SK-N-SH (cell line): ENCODE data around the gene TRA2A. TPM values are rescaled to one million over a fixed set of nuclear protein-coding genes. Genes with fewer than 3 reads are reported as not detected.

Experiments
- CTCF ChIA-PET: fragments of 300-600, 350-600 bp; formaldehyde crosslinking; extraction: SDS; loops from one replicate; lab custom pipeline; 2021; lab: Yijun Ruan, JAX
- POLR2A ChIA-PET: fragments of 350-600 bp; sonication (Branson Sonifier 250); formaldehyde crosslinking; extraction: SDS; loops from one replicate; lab custom pipeline; 2020; ENCODE audit warnings: antibody characterized with exemption, inconsistent platforms; lab: Yijun Ruan, JAX
- DNase-seq: peaks from one replicate; pipeline ENCODE4 v3.0.0; 2012
- H2AFZ ChIP-seq: fragments of 200-600 bp; sonication (generic); 2 replicates; pipeline ENCODE4 v1.8.1; 2016; ENCODE audit warnings: antibody characterized with exemption, mild to moderate bottlenecking, low read depth
- H3F3A ChIP-seq: fragments of 200-600 bp; sonication (generic); replicated peaks from 2 replicates; pipeline ENCODE3; 2016; ENCODE audit warnings: antibody characterized with exemption, mild to moderate bottlenecking; ENCODE audit not compliant: insufficient read depth
- H3K27ac ChIP-seq, 2 experiments: fragments of 200-500 bp in 1 of 2; fragments of 200-600 bp in 1 of 2; sonication (Bioruptor generic) in 1 of 2; sonication (generic), shearing (Covaris generic) in 1 of 2; 2 replicates each; pipeline versions ENCODE4 v1.5.1 to v1.6.1; 2014 to 2016; ENCODE audit warnings: low read depth in 2 of 2, inconsistent platforms in 1 of 2, low read length in 1 of 2, mild to moderate bottlenecking in 1 of 2, mixed read lengths in 1 of 2
- H3K27me3 ChIP-seq: fragments of 200-600 bp; sonication (generic), shearing (Covaris generic); 2 replicates; pipeline ENCODE4 v1.6.1; 2016; ENCODE audit warnings: mixed run types; ENCODE audit not compliant: insufficient read depth
- H3K36me3 ChIP-seq, 2 experiments: fragments of 200-500 bp in 1 of 2; fragments of 200-600 bp in 1 of 2; sonication (Bioruptor generic) in 1 of 2; sonication (generic) in 1 of 2; replicated peaks in 1 of 2; 2 replicates each; pipeline versions ENCODE3 to v1.5.1; 2014 to 2016; ENCODE audit warnings: low read length in 1 of 2, mild to moderate bottlenecking in 1 of 2; ENCODE audit not compliant: insufficient read depth in 2 of 2, control insufficient read depth in 1 of 2
- H3K4me1 ChIP-seq, 2 experiments: fragments of 200-500 bp in 1 of 2; fragments of 200-600 bp in 1 of 2; sonication (Bioruptor generic) in 1 of 2; sonication (generic), shearing (Covaris generic) in 1 of 2; 2 replicates each; pipeline versions ENCODE4 v1.5.1 to v1.6.1; 2014 to 2016; ENCODE audit warnings: low read depth in 1 of 2, low read length in 1 of 2, mixed run types in 1 of 2; ENCODE audit not compliant: insufficient read depth in 2 of 2, control insufficient read depth in 1 of 2
- H3K4me2 ChIP-seq: fragments of 200-600 bp; sonication (generic), shearing (Covaris generic); 2 replicates; pipeline ENCODE4 v1.6.1; 2017; ENCODE audit warnings: mixed run types
- H3K4me3 ChIP-seq, 2 experiments: fragments of 200-500 bp in 1 of 2; fragments of 200-600 bp in 1 of 2; sonication (Bioruptor generic) in 1 of 2; sonication (generic), shearing (Covaris generic) in 1 of 2; 2 replicates each; pipeline versions ENCODE4 v1.5.1 to v1.8.1; 2014 to 2016; ENCODE audit warnings: low read depth in 2 of 2, inconsistent platforms in 1 of 2, low read length in 1 of 2, mild to moderate bottlenecking in 1 of 2, mixed read lengths in 1 of 2, moderate library complexity in 1 of 2
- H3K79me2 ChIP-seq: fragments of 200-600 bp; sonication (generic); 2 replicates; pipeline ENCODE4 v1.8.1; 2017; ENCODE audit warnings: mild to moderate bottlenecking; ENCODE audit not compliant: insufficient read depth
- H3K9ac ChIP-seq: fragments of 200-600 bp; sonication (generic); 2 replicates; pipeline ENCODE4 v1.6.1; 2017; ENCODE audit warnings: mixed run types
- H3K9me2 ChIP-seq: fragments of 200-600 bp; sonication (generic); 2 replicates; pipeline ENCODE4 v1.6.1; 2017; ENCODE audit warnings: mixed run types
- H3K9me3 ChIP-seq: fragments of 200-600 bp; sonication (generic); 2 replicates; pipeline ENCODE4 v1.6.1; 2017; ENCODE audit warnings: mixed run types, mild to moderate bottlenecking, moderate library complexity
- H4K20me1 ChIP-seq: fragments of 200-600 bp; sonication (generic); 2 replicates; pipeline ENCODE4 v1.6.1; 2017; ENCODE audit warnings: mild to moderate bottlenecking, mixed run types; ENCODE audit not compliant: insufficient read depth
- CHD2 ChIP-seq: fragments of 150-350 bp; IDR thresholded peaks from 2 replicates; pipeline ENCODE4 v1.6.1; 2018; ENCODE audit warnings: low read length; ENCODE audit not compliant: partially characterized antibody
- FOXJ3 ChIP-seq: sonication (generic); formaldehyde crosslinking; IDR thresholded peaks from 2 replicates; pipeline ENCODE4 v1.5.1; 2020; ENCODE audit warnings: mild to moderate bottlenecking, missing genetic modification reagents
- FOXM1 ChIP-seq: IDR thresholded peaks from 2 replicates; pipeline ENCODE4 v1.4.0; 2012; ENCODE audit warnings: low read depth, mild to moderate bottlenecking
- GABPA ChIP-seq: IDR thresholded peaks from 2 replicates; pipeline ENCODE4 v1.4.0; 2012; ENCODE audit warnings: low read depth, mild to moderate bottlenecking
- JUND ChIP-seq: IDR thresholded peaks from 2 replicates; pipeline ENCODE4 v1.4.0; 2012
- MEF2A ChIP-seq: IDR thresholded peaks from 2 replicates; pipeline ENCODE4 v1.4.0; 2012; ENCODE audit warnings: low read depth, borderline replicate concordance
- MXI1 ChIP-seq: IDR thresholded peaks from 2 replicates; pipeline ENCODE4 v1.6.1; 2012; ENCODE audit warnings: mild to moderate bottlenecking, low read depth, low read length, improper control_type of control experiment
- NFIC ChIP-seq: IDR thresholded peaks from 2 replicates; pipeline ENCODE4 v1.4.0; 2012; ENCODE audit warnings: borderline replicate concordance
- NRF1 ChIP-seq: IDR thresholded peaks from 2 replicates; pipeline ENCODE4 v1.6.1; 2012; ENCODE audit warnings: low read depth, mild to moderate bottlenecking, low read length
- PBX3 ChIP-seq: IDR thresholded peaks from 2 replicates; pipeline ENCODE4; 2012
- POLR2AphosphoS5 ChIP-seq: IDR thresholded peaks from 2 replicates; pipeline ENCODE4 v1.6.1; 2012; ENCODE audit warnings: low read depth, low read length
- REST ChIP-seq: IDR thresholded peaks from 2 replicates; pipeline ENCODE4 v1.6.1; 2012; ENCODE audit warnings: mild to moderate bottlenecking, low read depth, low read length, moderate library complexity
- RFX5 ChIP-seq: IDR thresholded peaks from 2 replicates; pipeline ENCODE4 v1.6.1; 2012; ENCODE audit warnings: mild to moderate bottlenecking, improper control_type of control experiment, low read length
- SIN3A ChIP-seq: IDR thresholded peaks from 2 replicates; pipeline ENCODE4 v1.6.1; 2012; ENCODE audit warnings: low read depth, mild to moderate bottlenecking, low read length, moderate library complexity, borderline replicate concordance
- TAF1 ChIP-seq: IDR thresholded peaks from 2 replicates; pipeline ENCODE4 v1.6.1; 2012; ENCODE audit warnings: low read depth, mild to moderate bottlenecking, low read length, moderate library complexity, borderline replicate concordance
- TEAD4 ChIP-seq: IDR thresholded peaks from 2 replicates; pipeline ENCODE4 v1.4.0; 2012; ENCODE audit warnings: mild to moderate bottlenecking, borderline replicate concordance; ENCODE audit not compliant: insufficient read depth
- YY1 ChIP-seq: IDR thresholded peaks from 2 replicates; pipeline ENCODE4 v1.4.0; 2012; ENCODE audit warnings: low read depth, mild to moderate bottlenecking
- WGBS: methylation state at CpG from one replicate; pipeline ENCODE4 v1.1.6; 2017; ENCODE audit warnings: low lambda C conversion rate; 5-methylcytosine and 5-hydroxymethylcytosine counted together
- polyA plus RNA-seq, 3 experiments: library from polyadenylated mRNA; depleted of rRNA; stranded (reverse); fragments of >200 nt; gene quantifications; 2 replicates each; pipeline ENCODE4 v1.2.3, GENCODE V29; 2012
- TF ChIP-seq, protein P1 (sequence below): fragments of 200-600 bp; sonication (generic); IDR thresholded peaks from 2 replicates; pipeline ENCODE4 v1.6.1; 2017; ENCODE audit warnings: antibody characterized with exemption, mild to moderate bottlenecking, moderate library complexity
- TF ChIP-seq, protein P2 (sequence below): IDR thresholded peaks from 2 replicates; pipeline ENCODE4 v1.4.0; 2012; ENCODE audit warnings: low read depth, borderline replicate concordance
- TF ChIP-seq, protein P3 (sequence below): IDR thresholded peaks from 2 replicates; pipeline ENCODE4 v1.4.0; 2012; ENCODE audit warnings: low read depth, borderline replicate concordance
- TF ChIP-seq, protein P4 (sequence below): IDR thresholded peaks from 2 replicates; pipeline ENCODE4 v1.4.0; 2012; ENCODE audit warnings: low read depth

TRA2A gene
- 62.1 and 84.6 TPM in 2 replicates for polyA plus RNA-seq (2012; rRNA removed)
- 56.4 and 65.5 TPM in 2 replicates for polyA plus RNA-seq (2012; cell fraction: cytosol; rRNA removed)
- polyA plus RNA-seq (2012; cell fraction: nucleus; rRNA removed), result 74.5 and 151 TPM in 2 replicates

DNA sequence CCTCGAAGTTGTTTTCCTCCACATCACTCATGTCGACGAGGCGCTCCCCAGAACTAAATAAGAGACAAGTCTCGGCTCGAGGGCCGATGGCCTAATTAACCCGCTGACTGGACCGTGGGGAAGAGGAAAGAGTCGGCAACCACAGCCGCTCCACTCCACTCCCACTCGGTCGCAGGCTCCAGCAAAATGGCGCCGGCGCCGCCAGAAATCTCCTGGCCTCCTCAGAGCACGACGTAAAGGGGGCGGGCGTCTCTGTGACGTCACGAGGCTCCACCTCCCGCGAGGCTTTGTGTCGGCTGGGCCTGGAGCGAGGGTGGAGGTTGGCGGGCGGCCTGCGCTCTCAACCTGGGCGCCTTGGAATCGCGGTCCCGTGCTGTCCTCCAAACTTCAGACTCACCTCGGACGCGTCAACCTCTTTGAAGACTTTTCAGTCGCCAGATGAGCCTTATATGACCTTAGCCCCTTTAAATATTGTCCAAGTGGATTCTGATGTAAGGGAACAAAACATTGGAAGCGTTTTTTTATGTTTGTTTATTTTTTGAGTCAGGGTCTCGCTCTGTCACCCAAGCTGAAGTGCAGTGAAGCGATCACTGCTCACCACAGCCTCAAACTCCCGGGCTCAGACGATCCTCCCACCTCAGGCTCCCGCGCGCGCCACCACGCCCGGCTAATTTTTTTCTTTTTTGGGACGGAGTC is at the start of gene TRA2A:
Gene TRA2A (minus strand): TSS at position 188 of the 696 bp plus-strand sequence. CDS start 157 bp downstream, at position 31.
- peaks cover 5% of the 10 kb centered on the region for H3F3A ChIP-seq
- H2AFZ ChIP-seq, result peak within 1 kb of the TSS; percentile 98
- TF ChIP-seq MEF2A (no peak), NFIC (0 out of 2 replicates have a peak, but pooled peaks have one; percentile 11), JUND (no peak), CHD2 (peak; percentile 98), GABPA (no peak), PBX3 (peak; percentile 42), TAF1 (peak; percentile 99), REST (peak; percentile 77; the same call in 1 of the 2 replicates), NRF1 (0 out of 2 replicates have a peak, but pooled peaks have one; percentile 6), FOXJ3 (CRISPR knock-in tag) (0 out of 2 replicates have a peak, but pooled peaks have one; percentile 35), FOXM1 (no peak), RFX5 (peak; percentile 62), TEAD4 (0 out of 2 replicates have a peak, but pooled peaks have one; percentile 11), YY1 (peak; percentile 97), MXI1 (peak; percentile 84), SIN3A (peak; percentile 96; the same call in 1 of the 2 replicates), POLR2AphosphoS5 (peak; percentile 99)
- TF ChIP-seq, protein P1, sequence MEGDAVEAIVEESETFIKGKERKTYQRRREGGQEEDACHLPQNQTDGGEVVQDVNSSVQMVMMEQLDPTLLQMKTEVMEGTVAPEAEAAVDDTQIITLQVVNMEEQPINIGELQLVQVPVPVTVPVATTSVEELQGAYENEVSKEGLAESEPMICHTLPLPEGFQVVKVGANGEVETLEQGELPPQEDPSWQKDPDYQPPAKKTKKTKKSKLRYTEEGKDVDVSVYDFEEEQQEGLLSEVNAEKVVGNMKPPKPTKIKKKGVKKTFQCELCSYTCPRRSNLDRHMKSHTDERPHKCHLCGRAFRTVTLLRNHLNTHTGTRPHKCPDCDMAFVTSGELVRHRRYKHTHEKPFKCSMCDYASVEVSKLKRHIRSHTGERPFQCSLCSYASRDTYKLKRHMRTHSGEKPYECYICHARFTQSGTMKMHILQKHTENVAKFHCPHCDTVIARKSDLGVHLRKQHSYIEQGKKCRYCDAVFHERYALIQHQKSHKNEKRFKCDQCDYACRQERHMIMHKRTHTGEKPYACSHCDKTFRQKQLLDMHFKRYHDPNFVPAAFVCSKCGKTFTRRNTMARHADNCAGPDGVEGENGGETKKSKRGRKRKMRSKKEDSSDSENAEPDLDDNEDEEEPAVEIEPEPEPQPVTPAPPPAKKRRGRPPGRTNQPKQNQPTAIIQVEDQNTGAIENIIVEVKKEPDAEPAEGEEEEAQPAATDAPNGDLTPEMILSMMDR, result no peak
- TF ChIP-seq, protein P2, sequence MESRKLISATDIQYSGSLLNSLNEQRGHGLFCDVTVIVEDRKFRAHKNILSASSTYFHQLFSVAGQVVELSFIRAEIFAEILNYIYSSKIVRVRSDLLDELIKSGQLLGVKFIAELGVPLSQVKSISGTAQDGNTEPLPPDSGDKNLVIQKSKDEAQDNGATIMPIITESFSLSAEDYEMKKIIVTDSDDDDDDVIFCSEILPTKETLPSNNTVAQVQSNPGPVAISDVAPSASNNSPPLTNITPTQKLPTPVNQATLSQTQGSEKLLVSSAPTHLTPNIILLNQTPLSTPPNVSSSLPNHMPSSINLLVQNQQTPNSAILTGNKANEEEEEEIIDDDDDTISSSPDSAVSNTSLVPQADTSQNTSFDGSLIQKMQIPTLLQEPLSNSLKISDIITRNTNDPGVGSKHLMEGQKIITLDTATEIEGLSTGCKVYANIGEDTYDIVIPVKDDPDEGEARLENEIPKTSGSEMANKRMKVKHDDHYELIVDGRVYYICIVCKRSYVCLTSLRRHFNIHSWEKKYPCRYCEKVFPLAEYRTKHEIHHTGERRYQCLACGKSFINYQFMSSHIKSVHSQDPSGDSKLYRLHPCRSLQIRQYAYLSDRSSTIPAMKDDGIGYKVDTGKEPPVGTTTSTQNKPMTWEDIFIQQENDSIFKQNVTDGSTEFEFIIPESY, result peak; percentile 94
- TF ChIP-seq, protein P3, sequence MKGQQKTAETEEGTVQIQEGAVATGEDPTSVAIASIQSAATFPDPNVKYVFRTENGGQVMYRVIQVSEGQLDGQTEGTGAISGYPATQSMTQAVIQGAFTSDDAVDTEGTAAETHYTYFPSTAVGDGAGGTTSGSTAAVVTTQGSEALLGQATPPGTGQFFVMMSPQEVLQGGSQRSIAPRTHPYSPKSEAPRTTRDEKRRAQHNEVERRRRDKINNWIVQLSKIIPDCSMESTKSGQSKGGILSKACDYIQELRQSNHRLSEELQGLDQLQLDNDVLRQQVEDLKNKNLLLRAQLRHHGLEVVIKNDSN, result 0 out of 2 replicates have a peak, but pooled peaks have one; percentile 20
- TF ChIP-seq, protein P4, sequence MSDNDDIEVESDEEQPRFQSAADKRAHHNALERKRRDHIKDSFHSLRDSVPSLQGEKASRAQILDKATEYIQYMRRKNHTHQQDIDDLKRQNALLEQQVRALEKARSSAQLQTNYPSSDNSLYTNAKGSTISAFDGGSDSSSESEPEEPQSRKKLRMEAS, result peak; percentile 89
- H3K79me2 ChIP-seq, result peaks cover 48% of the 10 kb centered on the region
- H4K20me1 ChIP-seq, result peaks cover 45% of the 10 kb centered on the region
- H3K36me3 ChIP-seq, result peaks cover 2 to 15% of the 10 kb centered on the region in 2 experiments
- no peaks in the 10 kb centered on the region for H3K9me3 ChIP-seq
- WGBS, result 20% methylated on average over 34 of the region's 50 CpGs
- H3K9me2 ChIP-seq, result no peaks in the 10 kb centered on the region
- H3K27ac ChIP-seq, result peak within 1 kb of the TSS; percentile 94 to 97
- H3K4me3 ChIP-seq, result peak within 1 kb of the TSS; percentile 82 to 98
- H3K4me1 ChIP-seq, result peaks cover 6 to 8% of the 10 kb centered on the region in 2 experiments; a peak in 3 of 4 replicates
- ChIA-PET CTCF (interaction anchor here (0.9 to 2.2 kb wide), 10 partner anchors 13 to 347 kb away, joined by 3 to 8 read pairs (median 5); partner anchors contain the start of gene FAM221A), POLR2A (interaction anchor here (1.0 to 1.3 kb wide), 4 partner anchors 11 to 65 kb away, joined by 3 to 4 read pairs (median 4); no protein-coding TSS in a partner anchor)
- peak within 1 kb of the TSS; percentile 81 for H3K4me2 ChIP-seq
- DNase-seq, result peak; percentile 98
- H3K27me3 ChIP-seq, result no peaks in the 10 kb centered on the region
- H3K9ac ChIP-seq, result peak within 1 kb of the TSS; percentile 100
